ENCODE data around the gene EXOC1. TPM values are rescaled to one million over a fixed set of nuclear protein-coding genes. Genes with fewer than 3 reads are reported as not detected.

Gene EXOC1
- total RNA-seq, 1 experiment from 2014 or later = 12.0 TPM

- BruUV-seq (replicated peaks) = no TSS peak
- intact Hi-C loops (cut with micrococcal nuclease; ENCODE audit: unreplicated experiment) = no loop called here
Observed at GRCh38 chr4:55892156-55892555, 38.7 kb downstream of the EXOC1 start.

GRCh38 chr4:55896622-55897021, 43.2 kb downstream of the EXOC1 start:
- POLR2A ChIA-PET (ENCODE audit: low non-redundant PET) = no interaction called here

More at GRCh38 chr4:55892156-55892555, 38.7 kb downstream of the EXOC1 start:
- H3K36me3 ChIP-seq (ENCODE audit: insufficient read depth, low read length, poor library complexity, severe bottlenecking) = no peaks in the 10 kb centered on the region
- CTCF ChIA-PET = no interaction called here
- H3K4me1 ChIP-seq (ENCODE audit: insufficient read depth, low read length, poor library complexity, severe bottlenecking) = no peaks in the 10 kb centered on the region
- no peaks in the 10 kb centered on the region for H3K27me3 ChIP-seq (replicated peaks; ENCODE audit: insufficient read depth, low read depth, low read length, poor library complexity)
- no peak for DNase-seq (ENCODE audit: low spot score)
- no peaks in the 10 kb centered on the region for H3K9me3 ChIP-seq (ENCODE audit: low read depth, low read length, poor library complexity, severe bottlenecking)
- POLR2A ChIA-PET (ENCODE audit: low non-redundant PET) = no interaction called here
- no peak overlapping the region for H3K4me3 ChIP-seq (ENCODE audit: low read depth, low read length, poor library complexity, severe bottlenecking)
- H3K27ac ChIP-seq (ENCODE audit: low read depth, low read length, poor library complexity, severe bottlenecking) = no peak overlapping the region
- TF ChIP-seq EZH2 (IDR thresholded peaks at IDR 0.05; ENCODE audit: borderline replicate concordance, low read depth, low read length, poor library complexity, severe bottlenecking) = no peak

GRCh38 chr4:55902677-55903076, 49.2 kb downstream of the EXOC1 start:
- BruUV-seq (replicated peaks) = no TSS peak
- H3K36me3 ChIP-seq (ENCODE audit: insufficient read depth, low read length, poor library complexity, severe bottlenecking) = no peaks in the 10 kb centered on the region
- intact Hi-C loops (cut with micrococcal nuclease; ENCODE audit: unreplicated experiment) = no loop called here
- H3K4me3 ChIP-seq (ENCODE audit: low read depth, low read length, poor library complexity, severe bottlenecking) = no peak overlapping the region
- no peak for DNase-seq (ENCODE audit: low spot score)
- TF ChIP-seq CTCF (conservative IDR thresholded peaks at IDR 0.05; ENCODE audit: low read depth, low read length) = no peak
- TF ChIP-seq EZH2 (IDR thresholded peaks at IDR 0.05; ENCODE audit: borderline replicate concordance, low read depth, low read length, poor library complexity, severe bottlenecking) = no peak
- H3K9me3 ChIP-seq (ENCODE audit: low read depth, low read length, poor library complexity, severe bottlenecking) = no peaks in the 10 kb centered on the region
- ChIA-PET CTCF (no interaction called here), POLR2A (ENCODE audit: low non-redundant PET) (no interaction called here)
- H3K4me1 ChIP-seq (ENCODE audit: insufficient read depth, low read length, poor library complexity, severe bottlenecking) = no peaks in the 10 kb centered on the region
- H3K27ac ChIP-seq (ENCODE audit: low read depth, low read length, poor library complexity, severe bottlenecking) = no peak overlapping the region
- H3K27me3 ChIP-seq (replicated peaks; ENCODE audit: insufficient read depth, low read depth, low read length, poor library complexity) = no peaks in the 10 kb centered on the region

More at GRCh38 chr4:55896622-55897021, 43.2 kb downstream of the EXOC1 start:
- Histone ChIP-seq H3K36me3 (ENCODE audit: insufficient read depth, low read length, poor library complexity, severe bottlenecking) (no peaks in the 10 kb centered on the region), H3K27ac (ENCODE audit: low read depth, low read length, poor library complexity, severe bottlenecking) (no peak overlapping the region), H3K4me3 (ENCODE audit: low read depth, low read length, poor library complexity, severe bottlenecking) (no peak overlapping the region), H3K27me3 (replicated peaks; ENCODE audit: insufficient read depth, low read depth, low read length, poor library complexity) (no peaks in the 10 kb centered on the region), H3K9me3 (ENCODE audit: low read depth, low read length, poor library complexity, severe bottlenecking) (no peaks in the 10 kb centered on the region), H3K4me1 (ENCODE audit: insufficient read depth, low read length, poor library complexity, severe bottlenecking) (no peaks in the 10 kb centered on the region)
- CTCF ChIA-PET = no interaction called here
- DNase-seq (ENCODE audit: low spot score) = no peak
- no TSS peak for BruUV-seq (replicated peaks)
- no peak for TF ChIP-seq EZH2 (IDR thresholded peaks at IDR 0.05; ENCODE audit: borderline replicate concordance, low read depth, low read length, poor library complexity, severe bottlenecking)
- no peak for TF ChIP-seq CTCF (conservative IDR thresholded peaks at IDR 0.05; ENCODE audit: low read depth, low read length)
- intact Hi-C loops (cut with micrococcal nuclease; ENCODE audit: unreplicated experiment) = no loop called here

GRCh38 chr4:55903577-55903976, 50.1 kb downstream of the EXOC1 start:
- intact Hi-C loops (cut with micrococcal nuclease; ENCODE audit: unreplicated experiment) = no loop called here
- no TSS peak for BruUV-seq (replicated peaks)
- H3K27me3 ChIP-seq (replicated peaks; ENCODE audit: insufficient read depth, low read depth, low read length, poor library complexity) = no peaks in the 10 kb centered on the region
- H3K4me3 ChIP-seq (ENCODE audit: low read depth, low read length, poor library complexity, severe bottlenecking) = no peak overlapping the region
- H3K4me1 ChIP-seq (ENCODE audit: insufficient read depth, low read length, poor library complexity, severe bottlenecking) = no peaks in the 10 kb centered on the region
- CTCF ChIA-PET = interaction anchor here (0.6 kb wide), 1 partner anchor 895 kb away, joined by 3 read pairs; no protein-coding TSS in a partner anchor
- TF ChIP-seq EZH2 (IDR thresholded peaks at IDR 0.05; ENCODE audit: borderline replicate concordance, low read depth, low read length, poor library complexity, severe bottlenecking) (no peak), CTCF (conservative IDR thresholded peaks at IDR 0.05; ENCODE audit: low read depth, low read length) (no peak)
- POLR2A ChIA-PET (ENCODE audit: low non-redundant PET) = no interaction called here
- H3K36me3 ChIP-seq (ENCODE audit: insufficient read depth, low read length, poor library complexity, severe bottlenecking) = no peaks in the 10 kb centered on the region
- no peak overlapping the region for H3K27ac ChIP-seq (ENCODE audit: low read depth, low read length, poor library complexity, severe bottlenecking)
- no peaks in the 10 kb centered on the region for H3K9me3 ChIP-seq (ENCODE audit: low read depth, low read length, poor library complexity, severe bottlenecking)
- DNase-seq (ENCODE audit: low spot score) = peak; percentile 46

Data from A673 (cell line).